G401.6 (cell line): ENCODE data around the gene MEF2D.

Experiments used
- FAIRE-seq: peaks from 2 replicates; lab custom pipeline; 2012; peaks lifted over from hg19 to GRCh38; lab: Jason Lieb, UNC

Gene MEF2D

GRCh38 chr1:156523801-156524480 lies 23.4 kb upstream of the MEF2D start:
- no peak for FAIRE-seq

GRCh38 chr1:156522443-156522970 lies 21.9 kb upstream of the MEF2D start:
- no peak for FAIRE-seq

- no peak for FAIRE-seq
Measured at GRCh38 chr1:156517748-156518147, 17.2 kb upstream of the MEF2D start.

GRCh38 chr1:156516821-156517220 lies 16.2 kb upstream of the MEF2D start:
- no peak for FAIRE-seq

GRCh38 chr1:156515956-156516355 lies 15.4 kb upstream of the MEF2D start:
- FAIRE-seq = no peak

GRCh38 chr1:156513185-156513584 lies 12.6 kb upstream of the MEF2D start:
- no peak for FAIRE-seq

- no peak for FAIRE-seq
Measured at GRCh38 chr1:156511644-156512043, 11.1 kb upstream of the MEF2D start.

- no peak for FAIRE-seq
Measured at GRCh38 chr1:156510709-156511108, 10.1 kb upstream of the MEF2D start.

- FAIRE-seq = no peak
Measured at GRCh38 chr1:156509424-156510034, 9.0 kb upstream of the MEF2D start.

GRCh38 chr1:156508955-156509234 lies 8.3 kb upstream of the MEF2D start:
- FAIRE-seq = no peak

- FAIRE-seq = no peak
Measured at GRCh38 chr1:156508205-156508954, 7.8 kb upstream of the MEF2D start.

- no peak for FAIRE-seq
Measured at GRCh38 chr1:156506450-156506849, 5.9 kb upstream of the MEF2D start.

GRCh38 chr1:156505679-156506298 lies 5.2 kb upstream of the MEF2D start:
- FAIRE-seq = no peak

- peak; percentile 93 for FAIRE-seq
Measured at GRCh38 chr1:156504821-156505678, 4.5 kb upstream of the MEF2D start.

GRCh38 chr1:156504438-156504813 lies 3.9 kb upstream of the MEF2D start:
- no peak for FAIRE-seq

- no peak for FAIRE-seq
Measured at GRCh38 chr1:156503698-156504437, 3.3 kb upstream of the MEF2D start.

- FAIRE-seq = peak; percentile 96
Measured at GRCh38 chr1:156502894-156503697, 2.5 kb upstream of the MEF2D start.

GRCh38 chr1:156502391-156502893 lies 1.9 kb upstream of the MEF2D start:
- FAIRE-seq = no peak

GRCh38 chr1:156500793-156501506 lies 375 bp upstream of the MEF2D start:
- no peak for FAIRE-seq
